K562 (cell line): Measurements from ENCODE around the gene PACSIN1. TPM values are rescaled to one million over a fixed set of nuclear protein-coding genes. Genes with fewer than 3 reads are reported as not detected.
A peak's percentile ranks its signal among the peaks of the same experiment; 100 is the strongest.

Experiments used
- ATAC-seq: fragments of 200-7000 bp; cut with Tn5 transposase; 3 replicates; pipeline ENCODE4 v1.9.1; 2020; ENCODE audit warnings: moderate library complexity
- BruUV-seq: library from RNA; stranded (reverse); fragments of 400-500 nt; replicated peaks from 2 replicates; lab custom pipeline; 2021; lab: Mats Ljungman, UMichigan
- CTCF ChIA-PET: fragments of 300-600 bp; formaldehyde crosslinking; extraction: SDS; loops from one replicate; lab custom pipeline; 2021; ENCODE audit warnings: low intra/inter-chr PET ratio; lab: Yijun Ruan, JAX
- POLR2A ChIA-PET: fragments of 300-600, 350-650 bp; sonication (Branson Sonifier 250); formaldehyde crosslinking; extraction: SDS; loops from one replicate; lab custom pipeline; 2021; ENCODE audit warnings: antibody characterized with exemption, inconsistent platforms; lab: Yijun Ruan, JAX
- DNase-seq, 4 experiments: peaks; one replicate each; pipeline versions ENCODE4 v3.0.0 to v3.0.0-alpha.2; 2011 to 2018; ENCODE audit warnings: low spot score in 3 of 4, mixed read lengths in 3 of 4; ENCODE audit errors: extremely low read depth in 1 of 4
- FAIRE-seq: peaks from 2 replicates; lab custom pipeline; 2011; peaks lifted over from hg19 to GRCh38; lab: Jason Lieb, UNC
- H2AFZ ChIP-seq: 2 replicates; pipeline ENCODE4 v1.6.0; 2011; ENCODE audit warnings: low read depth, low read length, control low read depth, inconsistent platforms
- H3K27ac ChIP-seq: fragments of 200-600 bp; 3 replicates; pipeline ENCODE4 v1.8.0; 2011; ENCODE audit warnings: low read depth, mild to moderate bottlenecking, control low read depth, inconsistent platforms, low read length, moderate library complexity, mixed read lengths; ENCODE audit errors: extremely low read depth
- H3K27me3 ChIP-seq, 2 experiments: fragments of 300-600 bp in 1 of 2; 2 replicates in 1 of 2; 3 replicates in 1 of 2; pipeline versions ENCODE4 v1.6.0 to v1.8.0; 2011; ENCODE audit warnings: inconsistent platforms in 2 of 2, low read length in 2 of 2, mild to moderate bottlenecking in 1 of 2, mixed read lengths in 1 of 2, moderate library complexity in 1 of 2; ENCODE audit not compliant: control insufficient read depth in 2 of 2, insufficient read depth in 2 of 2
- H3K36me3 ChIP-seq: fragments of 300-600 bp; 3 replicates; pipeline ENCODE4 v1.8.0; 2011; ENCODE audit warnings: mild to moderate bottlenecking, low read length, inconsistent platforms; ENCODE audit not compliant: control insufficient read depth, insufficient read depth
- H3K4me1 ChIP-seq, 2 experiments: fragments of 200-600 bp in 1 of 2; replicated peaks in 1 of 2; 2 replicates in 1 of 2; 3 replicates in 1 of 2; pipeline versions ENCODE4 v1.5.1 to v1.8.0; 2011; ENCODE audit warnings: inconsistent platforms in 2 of 2, low read length in 2 of 2, mild to moderate bottlenecking in 1 of 2, mixed read lengths in 1 of 2, moderate library complexity in 1 of 2; ENCODE audit not compliant: control insufficient read depth in 2 of 2, insufficient read depth in 2 of 2
- H3K4me2 ChIP-seq: 2 replicates; pipeline ENCODE4 v1.6.1; 2011; ENCODE audit warnings: low read length, control low read depth, inconsistent platforms, mixed read lengths; ENCODE audit not compliant: insufficient read depth
- H3K4me3 ChIP-seq: fragments of 200-600 bp; sonication (generic), shearing (Covaris generic); 2 replicates; pipeline ENCODE4 v1.5.1; 2016; ENCODE audit warnings: control low read depth, inconsistent platforms
- H3K79me2 ChIP-seq: fragments of 200-600 bp; 3 replicates; pipeline ENCODE4 v1.8.0; 2011; ENCODE audit warnings: low read length, inconsistent platforms; ENCODE audit not compliant: control insufficient read depth, insufficient read depth
- H3K9ac ChIP-seq, 2 experiments: 2 replicates each; pipeline versions ENCODE4 v1.6.0 to v1.6.1; 2011; ENCODE audit warnings: low read depth in 2 of 2, low read length in 2 of 2, control low read depth in 1 of 2, inconsistent platforms in 1 of 2, mild to moderate bottlenecking in 1 of 2, mixed read lengths in 1 of 2; ENCODE audit not compliant: insufficient read depth in 1 of 2
- H3K9me1 ChIP-seq: one replicate; pipeline ENCODE4 v1.6.0; 2011; ENCODE audit warnings: inconsistent platforms, mild to moderate bottlenecking, low read length, moderate library complexity; ENCODE audit not compliant: control insufficient read depth, insufficient read depth
- H3K9me3 ChIP-seq: replicated peaks from 2 replicates; pipeline ENCODE4 v1.5.1; 2011; ENCODE audit warnings: low read depth, low read length, inconsistent platforms; ENCODE audit not compliant: control insufficient read depth, insufficient read depth
- H4K20me1 ChIP-seq: replicated peaks from 2 replicates; pipeline ENCODE4 v1.6.1; 2011; ENCODE audit warnings: low read length, inconsistent platforms, mixed read lengths; ENCODE audit not compliant: control insufficient read depth, insufficient read depth
- CBX3 ChIP-seq, 2 experiments: IDR thresholded peaks; 1 replicate in 1 of 2; 2 replicates in 1 of 2; pipeline ENCODE4 v1.6.1; 2012; ENCODE audit warnings: inconsistent platforms in 2 of 2, low read length in 2 of 2, borderline replicate concordance in 1 of 2, control low read depth in 1 of 2
- CXXC5 ChIP-seq: fragments of 250-450 bp; sonication (Bioruptor Pico); IDR thresholded peaks from 2 replicates; pipeline ENCODE4 v1.8.0; 2022; ENCODE audit warnings: inconsistent platforms, mild to moderate bottlenecking, moderate library complexity
- DPF2 ChIP-seq: fragments of 450-650 bp; IDR thresholded peaks from 2 replicates; pipeline ENCODE4 v1.6.1; 2016
- E2F6 ChIP-seq, 2 experiments: IDR thresholded peaks; 2 replicates each; pipeline ENCODE4 v1.6.1; 2011; ENCODE audit warnings: borderline replicate concordance in 1 of 2, control low read depth in 1 of 2, low read depth in 1 of 2, low read length in 1 of 2, mild to moderate bottlenecking in 1 of 2, mixed read lengths in 1 of 2, moderate library complexity in 1 of 2; ENCODE audit not compliant: insufficient read depth in 1 of 2, insufficient read length in 1 of 2, poor library complexity in 1 of 2, severe bottlenecking in 1 of 2; ENCODE audit errors: extremely low read depth in 1 of 2
- HSF4 ChIP-seq: fragments of 250-450 bp; sonication (Bioruptor Pico); IDR thresholded peaks from 2 replicates; pipeline ENCODE4 v2.1.2; 2022; ENCODE audit warnings: mild to moderate bottlenecking, moderate library complexity, borderline replicate concordance
- JUN ChIP-seq, 2 experiments: sonication (generic) in 1 of 2; formaldehyde crosslinking in 1 of 2; IDR thresholded peaks; 2 replicates each; pipeline versions ENCODE4 v1.6.1 to v1.8.0; 2012 to 2022; ENCODE audit warnings: borderline replicate concordance in 2 of 2, mild to moderate bottlenecking in 2 of 2, improper control_type of control experiment in 1 of 2, low read depth in 1 of 2, low read length in 1 of 2, missing genetic modification reagents in 1 of 2
- KAT7 ChIP-seq: sonication (generic); formaldehyde crosslinking; IDR thresholded peaks from 2 replicates; pipeline ENCODE4 v1.8.0; 2022; ENCODE audit warnings: missing genetic modification reagents, mild to moderate bottlenecking, borderline replicate concordance
- L3MBTL2 ChIP-seq: fragments of 450-650 bp; IDR thresholded peaks from 2 replicates; pipeline ENCODE4 v1.6.1; 2016; ENCODE audit warnings: mild to moderate bottlenecking, moderate library complexity
- MAFG ChIP-seq: fragments of 450-650 bp; conservative IDR thresholded peaks from 2 replicates; pipeline ENCODE4 v1.6.1; 2016; ENCODE audit warnings: missing genetic modification characterization, missing compliant biosample characterization
- MAFK ChIP-seq: IDR thresholded peaks from 2 replicates; pipeline ENCODE4 v1.6.1; 2011; ENCODE audit warnings: low read length, improper control_type of control experiment
- MECOM ChIP-seq: fragments of 250-450 bp; sonication (Bioruptor Pico); IDR thresholded peaks from 2 replicates; pipeline ENCODE4 v1.8.0; 2022; ENCODE audit warnings: inconsistent platforms
- NR2C2 ChIP-seq, 2 experiments: fragments of 200-800 bp in 1 of 2; sonication (Bioruptor generic) in 1 of 2; sonication (generic) in 1 of 2; formaldehyde crosslinking in 1 of 2; IDR thresholded peaks; 2 replicates each; pipeline versions ENCODE4 v1.6.1 to v1.8.0; 2016 to 2022; ENCODE audit warnings: mild to moderate bottlenecking in 1 of 2, missing compliant biosample characterization in 1 of 2, missing genetic modification characterization in 1 of 2, missing genetic modification reagents in 1 of 2
- PATZ1 ChIP-seq: fragments of 250-450 bp; sonication (Bioruptor Pico); IDR thresholded peaks from 2 replicates; pipeline ENCODE4 v1.5.0; 2020; ENCODE audit warnings: mild to moderate bottlenecking, borderline replicate concordance
- SMAD4 ChIP-seq: fragments of 250-450 bp; sonication (Bioruptor Pico); conservative IDR thresholded peaks from 2 replicates; pipeline ENCODE4 v1.8.0; 2021; ENCODE audit warnings: inconsistent platforms, mild to moderate bottlenecking, moderate library complexity
- SPI1 ChIP-seq: IDR thresholded peaks from 2 replicates; pipeline ENCODE4 v1.6.1; 2011; ENCODE audit warnings: low read depth, low read length, control low read depth, borderline replicate concordance
- ZBTB9 ChIP-seq: fragments of 450-650 bp; formaldehyde crosslinking; IDR thresholded peaks from 2 replicates; pipeline ENCODE4 v1.4.0; 2020; ENCODE audit warnings: mild to moderate bottlenecking, moderate library complexity
- ZNF140 ChIP-seq: fragments of 250-450 bp; sonication (Bioruptor Pico); IDR thresholded peaks from 2 replicates; pipeline ENCODE4 v1.8.0; 2021; ENCODE audit warnings: moderate library complexity, mild to moderate bottlenecking, inconsistent platforms
- WGBS: fragments of 100-300 bp; shearing (Covaris generic); methylation state at CpG from one replicate; pipeline ENCODE4 v1.1.6; 2016; ENCODE audit warnings: low coverage, mixed read lengths; ENCODE audit not compliant: insufficient coverage; ENCODE audit errors: missing lambda C conversion rate; 5-methylcytosine and 5-hydroxymethylcytosine counted together
- in situ Hi-C: fragments of 300-500 bp; cut with MboI; formaldehyde crosslinking; loops from 4 replicates; pipeline ENCODE4 v1.15.0; 2018; ENCODE audit warnings: inconsistent platforms, mixed read lengths
- intact Hi-C: fragments of 100-400 bp; cut with micrococcal nuclease; formaldehyde crosslinking; loops from 2 replicates; pipeline ENCODE4 v1.14.2; 2022
- polyA plus RNA-seq, 8 experiments: library from polyadenylated mRNA; depleted of rRNA in 4 of 8; stranded (reverse) in 5 of 8; unstranded in 3 of 8; fragments of >200 nt; fragmentation: Nextera tagmentation in 2 of 8; fragmentation: Illumina TruSeq in 1 of 8; extraction: Ambion mirVana in 2 of 8; extraction: Trizol in 1 of 8; gene quantifications; 2 replicates each; pipeline versions ENCODE4 v1.2.1 to v1.2.3, GENCODE V29; 2011 to 2014; ENCODE audit warnings: inconsistent platforms in 1 of 8, missing spikeins in 1 of 8
- total RNA-seq, 7 experiments: library from RNA; depleted of rRNA in 6 of 7; stranded (reverse); fragments of >200 nt in 6 of 7; fragmentation: Illumina TruSeq in 2 of 7; extraction: Trizol in 2 of 7; gene quantifications; 2 replicates each; pipeline versions ENCODE4 v1.2.1 to v1.2.3, GENCODE V29; 2011 to 2021; ENCODE audit warnings: low replicate concordance in 1 of 7

Gene PACSIN1
- total and polyA plus RNA-seq, 9 of the 15 experiments (the other 6 are each of a cell fraction or from before 2014, with no cell fraction given): 0.01 to 1.7 (median 0.45) TPM

- ATAC-seq (peak; percentile 81), FAIRE-seq (peak; percentile 72), DNase-seq (peak; percentile 54 to 73 (median 62))
- WGBS: 17% methylated on average over 10 of the region's 10 CpGs
- H3K27ac ChIP-seq: peak overlapping the region; percentile 24; the same call in 1 of the 3 replicates
- no peaks in the 10 kb centered on the region for H3K9me3 ChIP-seq
- H3K4me2 ChIP-seq: peak overlapping the region; percentile 27; the same call in 1 of the 2 replicates
- no TSS peak for BruUV-seq
- H3K27me3 ChIP-seq: no peaks in the 10 kb centered on the region
- no peaks in the 10 kb centered on the region for H3K79me2 ChIP-seq
- intact Hi-C loops: no loop called here
- H3K9me1 ChIP-seq: no peaks in the 10 kb centered on the region
- CTCF ChIA-PET: no interaction called here
- in situ Hi-C loops: no loop called here
- POLR2A ChIA-PET: interaction anchor here (1.1 to 1.2 kb wide), 2 partner anchors 8 to 28 kb away, joined by 3 read pairs; no protein-coding TSS in a partner anchor
- H4K20me1 ChIP-seq: no peaks in the 10 kb centered on the region
- H3K4me1 ChIP-seq: peaks cover 11 to 12% of the 10 kb centered on the region in 2 experiments; a peak in 4 of 5 replicates
- H3K4me3 ChIP-seq: no peak overlapping the region
- peak overlapping the region; percentile 34 to 91 for H3K9ac ChIP-seq
- H3K36me3 ChIP-seq: no peaks in the 10 kb centered on the region
- H2AFZ ChIP-seq: peak overlapping the region; percentile 93
- peak; percentile 30; the same call in 1 of the 2 replicates for TF ChIP-seq MECOM (CRISPR knock-in tag)
- TF ChIP-seq L3MBTL2: peak; percentile 97
- peak; percentile 59 for TF ChIP-seq JUN (IDR thresholded peaks at IDR 0.05; ENCODE audit: borderline replicate concordance, low read depth, low read length)
- TF ChIP-seq JUN (CRISPR knock-in tag; IDR thresholded peaks at IDR 0.05; ENCODE audit: borderline replicate concordance): no peak
- TF ChIP-seq E2F6 (IDR thresholded peaks at IDR 0.05; ENCODE audit: borderline replicate concordance in 1 of 2, extremely low read depth in 1 of 2, insufficient read depth in 1 of 2, insufficient read length in 1 of 2, low read depth in 1 of 2, low read length in 1 of 2, poor library complexity in 1 of 2, severe bottlenecking in 1 of 2): peak; percentile 63 to 84
- TF ChIP-seq KAT7 (CRISPR knock-in tag): no peak
- TF ChIP-seq HSF4 (CRISPR knock-in tag): 0 out of 2 replicates have a peak, but pooled peaks have one; percentile 36
- TF ChIP-seq SPI1: no peak
- 0 out of 2 replicates have a peak, but pooled peaks have one; percentile 25 for TF ChIP-seq SMAD4
- TF ChIP-seq DPF2: peak; percentile 60; the same call in 1 of the 2 replicates
- TF ChIP-seq MAFK: peak; percentile 66; the same call in 1 of the 2 replicates
- TF ChIP-seq NR2C2 (CRISPR knock-in tag; IDR thresholded peaks at IDR 0.05): no peak
- peak; percentile 19; the same call in 1 of the 2 replicates for TF ChIP-seq NR2C2 (tag; IDR thresholded peaks at IDR 0.05)
- TF ChIP-seq ZNF140: no peak
- peak; percentile 55; the same call in 1 of the 2 replicates for TF ChIP-seq CXXC5 (CRISPR knock-in tag)
- peak in 1 of 2 experiments; percentile 64; a peak in 1 of 3 replicates for TF ChIP-seq CBX3 (IDR thresholded peaks at IDR 0.05; ENCODE audit: borderline replicate concordance in 1 of 2, low read length in 2 of 2)
- no peak for TF ChIP-seq PATZ1 (CRISPR knock-in tag)
- peak; percentile 94 for TF ChIP-seq MAFG (tag)
- 0 out of 2 replicates have a peak, but pooled peaks have one; percentile 26 for TF ChIP-seq ZBTB9
These were observed 25.2 kb downstream of the PACSIN1 start for GRCh38 chr6:34491091-34491430.
